GM12873 (cell line): ENCODE measurements around the gene LILRA1.
"Not testable (repeated sequence)": the region's sequence is repeated elsewhere in the genome, so short reads cannot be mapped to it uniquely, and the experiment has no call there.

Source experiments
- TF ChIP-seq, protein P1 (sequence below): IDR thresholded peaks from 2 replicates; pipeline ENCODE4 v1.5.1; 2012; ENCODE audit warnings: low read depth, mild to moderate bottlenecking, moderate library complexity, low read length, control low read depth; ENCODE audit not compliant: insufficient read depth; ENCODE audit errors: missing control alignments

LILRA1 gene

DNA sequence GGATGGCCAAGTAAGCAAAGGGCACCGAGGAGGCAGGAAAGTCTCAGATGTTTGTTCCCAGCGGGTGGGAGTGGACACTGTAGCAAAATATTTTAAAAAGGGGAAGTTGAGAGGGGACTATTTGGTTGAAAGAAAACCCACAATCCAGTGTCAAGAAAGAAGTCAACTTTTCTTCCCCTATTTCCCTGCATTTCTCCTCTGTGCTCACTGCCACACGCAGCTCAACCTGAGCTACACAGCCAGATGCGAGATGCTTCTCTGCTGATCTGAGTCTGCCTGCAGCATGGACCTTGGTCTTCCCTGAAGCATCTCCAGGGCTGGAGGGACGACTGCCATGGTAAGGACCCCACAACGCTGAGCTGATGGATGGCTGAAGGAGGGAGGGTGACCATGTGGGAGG, at the start of gene LILRA1:
Gene LILRA1 (plus strand): TSS at position 188 of the 400 bp plus-strand sequence. CDS start 613 bp downstream, outside the sequence.
- TF ChIP-seq, protein P1, sequence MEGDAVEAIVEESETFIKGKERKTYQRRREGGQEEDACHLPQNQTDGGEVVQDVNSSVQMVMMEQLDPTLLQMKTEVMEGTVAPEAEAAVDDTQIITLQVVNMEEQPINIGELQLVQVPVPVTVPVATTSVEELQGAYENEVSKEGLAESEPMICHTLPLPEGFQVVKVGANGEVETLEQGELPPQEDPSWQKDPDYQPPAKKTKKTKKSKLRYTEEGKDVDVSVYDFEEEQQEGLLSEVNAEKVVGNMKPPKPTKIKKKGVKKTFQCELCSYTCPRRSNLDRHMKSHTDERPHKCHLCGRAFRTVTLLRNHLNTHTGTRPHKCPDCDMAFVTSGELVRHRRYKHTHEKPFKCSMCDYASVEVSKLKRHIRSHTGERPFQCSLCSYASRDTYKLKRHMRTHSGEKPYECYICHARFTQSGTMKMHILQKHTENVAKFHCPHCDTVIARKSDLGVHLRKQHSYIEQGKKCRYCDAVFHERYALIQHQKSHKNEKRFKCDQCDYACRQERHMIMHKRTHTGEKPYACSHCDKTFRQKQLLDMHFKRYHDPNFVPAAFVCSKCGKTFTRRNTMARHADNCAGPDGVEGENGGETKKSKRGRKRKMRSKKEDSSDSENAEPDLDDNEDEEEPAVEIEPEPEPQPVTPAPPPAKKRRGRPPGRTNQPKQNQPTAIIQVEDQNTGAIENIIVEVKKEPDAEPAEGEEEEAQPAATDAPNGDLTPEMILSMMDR: not testable (repeated sequence)

DNA sequence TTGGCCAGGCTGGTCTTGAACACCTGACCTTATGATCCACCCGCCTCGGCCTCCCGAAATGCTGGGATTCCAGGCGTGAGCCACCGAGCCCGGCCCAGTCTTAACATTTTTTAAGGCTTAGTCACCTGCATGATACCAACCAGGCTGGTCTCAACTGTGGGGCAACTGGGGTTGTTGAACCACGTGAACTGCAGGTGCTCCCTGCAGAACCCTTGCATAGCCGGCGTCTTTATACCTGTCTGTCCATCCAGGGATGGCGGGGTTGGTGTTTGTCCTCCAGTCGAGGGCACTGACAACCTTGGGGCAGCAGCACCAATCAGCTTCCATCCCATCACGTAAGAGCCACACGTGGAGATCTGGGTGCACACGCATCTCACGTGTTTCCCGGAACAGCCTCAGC, 44.6 kb upstream of the LILRA1 start:
- TF ChIP-seq, protein P1: no peak

DNA sequence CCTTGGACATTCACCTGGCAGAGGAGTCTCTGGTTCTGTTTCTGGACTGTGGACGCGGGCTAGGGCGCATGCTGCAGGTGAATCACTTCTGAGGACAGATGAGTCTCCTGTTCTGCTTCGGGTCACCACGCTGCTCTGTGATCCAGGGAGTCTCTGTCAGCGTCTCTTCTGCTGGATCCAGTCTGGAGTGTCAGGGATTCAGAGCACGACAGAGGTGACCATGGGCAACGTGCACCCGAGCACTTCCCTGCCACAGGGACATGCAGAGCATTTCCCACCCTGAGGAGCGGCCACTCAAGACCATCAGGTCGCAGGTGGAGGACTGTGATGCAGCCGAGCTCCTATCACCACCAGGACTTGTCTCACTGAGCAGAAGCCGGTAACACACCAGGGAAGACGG, 44.2 kb upstream of the LILRA1 start:
- TF ChIP-seq, protein P1: no peak

DNA sequence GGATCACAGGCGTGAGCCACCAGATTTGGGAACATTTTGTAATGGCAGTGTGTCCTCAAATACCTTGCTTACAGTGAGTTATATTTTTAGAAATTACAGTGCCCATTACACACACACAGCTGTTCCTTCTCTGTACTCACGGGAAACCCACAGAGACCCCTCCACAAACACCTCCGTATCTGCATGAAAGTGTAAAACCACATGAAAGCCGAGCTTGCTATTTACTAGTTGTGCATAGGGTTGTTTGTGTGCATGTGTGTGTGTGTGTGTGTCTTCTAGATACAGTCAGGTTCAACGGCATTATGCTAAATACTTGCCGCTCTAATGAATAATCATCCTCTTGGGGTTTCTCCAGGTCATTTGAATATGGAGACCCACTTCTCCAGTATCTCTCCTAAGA, 42.1 kb upstream of the LILRA1 start:
- TF ChIP-seq, protein P1: no peak

DNA sequence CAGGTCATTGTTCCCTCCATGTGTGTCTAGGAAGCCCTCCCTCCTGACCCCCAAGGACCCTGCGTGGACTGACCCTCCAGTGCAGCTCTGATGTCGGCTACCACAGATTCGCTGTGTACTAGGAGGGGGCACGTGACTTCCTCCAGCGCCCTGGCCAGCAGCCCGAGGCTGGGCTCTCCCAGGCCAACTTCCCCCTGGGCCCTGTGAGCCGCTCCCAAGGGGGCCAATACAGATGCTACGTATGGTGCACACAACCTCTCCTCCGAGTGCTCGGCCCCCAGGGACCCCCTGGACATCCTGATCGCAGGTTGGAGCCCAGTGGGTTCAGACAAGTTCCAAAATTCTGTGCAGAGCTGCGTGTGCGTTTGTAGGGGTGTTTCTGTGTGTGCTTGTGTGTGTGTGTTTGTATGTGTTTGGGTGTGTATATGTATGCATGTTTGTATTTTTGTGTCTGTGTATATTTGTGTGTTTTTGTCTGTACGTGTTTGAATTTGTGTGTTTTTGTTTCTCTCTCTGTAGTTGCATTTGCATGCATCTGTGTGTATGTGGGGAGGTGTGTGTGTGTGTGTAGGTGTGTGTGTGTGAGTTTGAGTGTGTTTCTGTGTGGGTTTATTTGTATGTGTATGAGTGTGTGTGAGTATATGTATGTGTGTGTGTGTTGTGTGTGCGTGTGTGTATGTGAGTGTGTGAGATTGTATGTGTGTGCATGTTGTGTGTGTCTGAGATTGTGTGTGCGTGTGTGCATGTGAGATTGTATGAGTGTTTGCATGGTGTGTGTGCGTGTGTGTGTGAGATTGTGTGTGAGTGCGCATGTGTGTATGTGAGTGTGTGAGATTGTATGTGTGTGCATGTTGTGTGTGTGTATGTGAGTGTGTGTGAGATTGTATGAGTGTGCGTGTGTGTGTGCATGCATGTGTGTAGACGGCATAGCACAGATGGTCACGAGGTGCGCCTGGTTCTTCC, 41.2 kb upstream of the LILRA1 start:
- TF ChIP-seq, protein P1: no peak

DNA sequence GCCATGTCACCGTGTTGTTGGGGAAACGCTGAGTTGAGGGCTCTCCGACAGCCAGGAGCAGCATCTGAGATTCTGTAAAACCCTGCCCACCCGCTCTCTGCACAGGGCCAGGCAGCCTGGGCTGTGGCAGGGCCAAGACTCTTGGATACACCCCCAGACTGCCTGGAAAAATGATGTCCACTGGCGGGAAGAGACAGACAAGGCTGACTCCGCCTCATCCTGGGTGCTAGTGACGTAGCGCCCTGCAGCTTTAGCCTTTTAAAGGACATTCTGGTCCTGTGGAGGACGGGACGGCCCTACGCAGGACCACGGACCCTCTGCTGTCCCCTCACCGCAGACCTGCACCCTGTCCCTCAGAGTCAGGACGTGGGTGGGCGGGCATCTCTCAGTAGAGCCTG, 40.5 kb upstream of the LILRA1 start:
- TF ChIP-seq, protein P1: no peak

DNA sequence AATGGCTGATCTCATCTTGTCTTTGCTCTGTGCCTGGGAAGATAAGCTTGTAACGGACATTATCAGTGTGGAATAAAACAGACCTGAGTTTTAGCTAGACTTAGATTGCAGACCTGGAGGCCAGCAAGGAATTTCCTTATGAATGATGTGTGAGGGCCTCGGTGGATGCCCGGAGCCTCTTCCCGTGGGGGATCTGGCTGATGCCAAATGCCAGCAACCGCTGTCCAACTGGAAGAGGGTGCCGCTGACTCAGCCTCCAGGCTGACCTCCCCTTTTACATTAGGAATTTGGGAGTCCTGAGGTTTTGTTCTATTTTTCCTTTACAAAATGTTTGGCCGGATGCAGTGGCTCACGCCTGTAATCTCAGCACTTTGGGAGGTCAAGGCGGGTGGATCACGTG, 39.4 kb upstream of the LILRA1 start:
- TF ChIP-seq, protein P1: no peak
